ENCODE data around the gene MCRIP2. TPM values are rescaled to one million over a fixed set of nuclear protein-coding genes. Genes with fewer than 3 reads are reported as not detected.

The MCRIP2 gene
- total and polyA plus RNA-seq, 2 of the 8 experiments (the other 6 are each of a cell fraction or from before 2014, with no cell fraction given): 45.4 to 75.5 TPM

GRCh38 chr16:592518-593306, 48.9 kb upstream of the MCRIP2 start (continued):
- TF ChIP-seq CHD7 (IDR thresholded peaks at IDR 0.05; ENCODE audit: insufficient replicate concordance, low read length) (no peak), RNF2 (IDR thresholded peaks at IDR 0.05; ENCODE audit: borderline replicate concordance, low read depth, low read length, missing control alignments, poor library complexity, severe bottlenecking) (no peak), SP1 (IDR thresholded peaks at IDR 0.05; ENCODE audit: low read depth, low read length) (no peak), CTBP2 (IDR thresholded peaks at IDR 0.05; ENCODE audit: borderline replicate concordance, insufficient read depth, insufficient read length, low read length) (no peak), ATF3 (IDR thresholded peaks at IDR 0.05; ENCODE audit: insufficient read depth, low read depth, low read length) (no peak), SUZ12 (IDR thresholded peaks at IDR 0.05; ENCODE audit: low read length) (no peak), NRF1 (IDR thresholded peaks at IDR 0.05; ENCODE audit: low read depth, low read length) (no peak), ASH2L (IDR thresholded peaks at IDR 0.05; ENCODE audit: low read length) (no peak), CEBPB (IDR thresholded peaks at IDR 0.05; ENCODE audit: low read depth, low read length) (no peak)

Data from H1 (cell line).